ENCODE data around the gene UROC1. TPM values are rescaled to one million over a fixed set of nuclear protein-coding genes. Genes with fewer than 3 reads are reported as not detected.

Gene UROC1
- total and polyA plus RNA-seq, 2 of the 13 experiments (the other 11 are each of a cell fraction or from before 2014, with no cell fraction given) = 0.71 to 1.3 TPM

- TF ChIP-seq HIC2 (CRISPR knock-in tag; IDR thresholded peaks at IDR 0.05; ENCODE audit: low read depth) (peak; percentile 89), CBFB (CRISPR knock-in tag; IDR thresholded peaks at IDR 0.05) (no peak), ZSCAN25 (CRISPR knock-in tag; IDR thresholded peaks at IDR 0.05) (no peak), RBM22 (optimal IDR thresholded peaks at IDR 0.05; ENCODE audit: low read length) (no peak), ZNF44 (CRISPR knock-in tag; IDR thresholded peaks at IDR 0.05) (no peak), THYN1 (CRISPR knock-in tag; IDR thresholded peaks at IDR 0.05; ENCODE audit: borderline replicate concordance, low read depth) (no peak), THRA (CRISPR knock-in tag; IDR thresholded peaks at IDR 0.05; ENCODE audit: borderline replicate concordance) (no peak), ATAD3A (CRISPR knock-in tag; IDR thresholded peaks at IDR 0.05) (no peak), ZNF580 (CRISPR knock-in tag; IDR thresholded peaks at IDR 0.05; ENCODE audit: borderline replicate concordance, low read depth) (no peak), ZNF598 (CRISPR knock-in tag; IDR thresholded peaks at IDR 0.05; ENCODE audit: borderline replicate concordance) (no peak), MAFG (CRISPR knock-in tag; IDR thresholded peaks at IDR 0.05) (no peak), ZNF775 (CRISPR knock-in tag; IDR thresholded peaks at IDR 0.05; ENCODE audit: borderline replicate concordance) (no peak), ZBTB49 (CRISPR knock-in tag; IDR thresholded peaks at IDR 0.05; ENCODE audit: borderline replicate concordance) (no peak), AHDC1 (CRISPR knock-in tag; IDR thresholded peaks at IDR 0.05; ENCODE audit: borderline replicate concordance) (0 out of 2 replicates have a peak, but pooled peaks have one; percentile 27), CREM (IDR thresholded peaks at IDR 0.05) (no peak), CREM (CRISPR knock-in tag; IDR thresholded peaks at IDR 0.05) (no peak)
Measured at GRCh38 chr3:126481808-126482502, 35.6 kb downstream of the UROC1 start (continued).
